HG03060 (cell line): Measurements from ENCODE around the gene RAD51D.
"Not testable (repeated sequence)": the region's sequence is repeated elsewhere in the genome, so short reads cannot be mapped to it uniquely, and the experiment has no call there.

ENCODE experiments used
- ATAC-seq: cut with Tn5 transposase; IDR thresholded peaks from one replicate; pipeline ENCODE4 v1.9.1; 2021; ENCODE audit warnings: low read depth, moderate number of reproducible peaks; ENCODE audit not compliant: unreplicated experiment

RAD51D gene

DNA sequence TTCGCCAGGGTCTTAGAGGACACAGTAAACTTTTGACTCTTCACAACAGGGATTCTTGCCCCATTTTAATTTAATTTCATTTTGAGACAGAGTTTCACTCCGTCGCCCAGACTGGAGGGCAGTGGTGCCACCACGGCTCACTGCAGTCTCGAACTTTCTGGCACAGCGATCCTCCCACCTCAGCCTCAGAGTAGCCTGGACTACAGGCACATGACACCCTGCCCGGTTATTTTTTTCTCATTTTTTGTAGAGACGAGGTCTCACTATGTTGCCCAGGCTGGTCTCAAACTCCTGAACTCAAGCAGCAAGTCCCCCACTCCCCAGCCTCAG lies 22.8 kb upstream of the RAD51D start:
- ATAC-seq, result no peak

DNA sequence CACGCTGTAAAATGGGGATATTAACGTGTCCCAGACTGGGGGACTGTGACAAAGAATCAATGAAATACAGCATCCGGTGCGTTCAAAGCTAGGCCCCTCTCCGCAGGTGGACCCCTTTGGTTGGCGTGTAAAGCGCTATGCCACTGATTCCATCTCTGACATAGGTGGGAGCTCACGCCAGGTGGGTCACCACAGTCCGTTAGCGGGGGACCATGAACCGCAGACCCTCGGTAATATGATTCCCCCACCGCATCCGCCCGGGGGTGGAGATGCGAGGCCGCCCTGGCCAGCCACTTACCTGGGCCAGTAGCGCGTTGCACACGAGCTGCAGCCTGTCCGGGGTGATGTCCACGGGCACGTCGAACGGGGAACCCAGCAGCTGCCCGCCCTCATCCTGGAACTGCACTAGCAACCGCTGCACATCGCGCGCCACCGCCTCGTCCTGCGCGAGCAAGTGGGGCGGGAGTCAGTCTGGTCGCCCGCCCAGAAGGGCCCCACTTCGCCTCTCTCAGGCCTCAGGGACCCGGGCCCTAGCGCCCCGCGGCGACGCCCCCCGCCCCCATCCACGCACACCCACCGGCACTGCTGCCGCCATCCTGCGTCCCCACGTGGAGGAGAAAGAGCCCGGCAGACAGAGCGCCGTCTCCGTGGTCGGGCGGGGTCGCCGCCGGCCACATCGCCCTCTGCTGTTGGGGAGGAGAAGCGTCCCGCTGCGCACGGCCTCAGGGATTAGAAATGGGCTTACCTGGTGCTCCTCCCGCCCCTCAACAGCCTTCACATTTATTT lies 22.2 kb upstream of the RAD51D start, which contains the start of gene NLE1:
Gene NLE1, minus strand, starts transcription at position 623 of the 786 bp plus-strand sequence. Its CDS starts 28 bp downstream, at position 595.
- no peak for ATAC-seq

GRCh38 chr17:35138218-35138617 lies 18.6 kb upstream of the RAD51D start:
- no peak for ATAC-seq

- no peak for ATAC-seq
These were observed 15.7 kb upstream of the RAD51D start for GRCh38 chr17:35135322-35135721.

GRCh38 chr17:35132816-35133550 lies 13.3 kb upstream of the RAD51D start:
- ATAC-seq, result no peak

DNA sequence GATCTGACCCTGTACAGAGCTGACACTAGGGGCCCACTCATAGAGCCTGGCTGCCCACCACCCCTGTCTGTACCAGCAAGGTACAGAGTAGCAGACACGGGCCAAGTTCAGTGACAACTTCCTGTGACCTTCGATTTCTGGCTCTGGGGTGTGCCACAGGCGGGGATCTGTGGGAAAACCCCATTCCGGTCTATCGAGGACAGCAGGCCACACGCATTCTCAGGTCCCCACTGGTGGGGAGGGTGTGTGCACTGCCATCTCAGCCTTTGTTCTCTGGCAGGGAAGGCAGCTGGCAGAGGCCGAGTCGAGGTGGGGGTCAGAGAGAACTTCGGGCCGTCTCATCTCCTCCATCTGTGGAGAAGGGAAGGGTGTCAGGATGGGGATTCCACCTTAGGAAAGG lies 12.4 kb upstream of the RAD51D start:
- ATAC-seq, result no peak

DNA sequence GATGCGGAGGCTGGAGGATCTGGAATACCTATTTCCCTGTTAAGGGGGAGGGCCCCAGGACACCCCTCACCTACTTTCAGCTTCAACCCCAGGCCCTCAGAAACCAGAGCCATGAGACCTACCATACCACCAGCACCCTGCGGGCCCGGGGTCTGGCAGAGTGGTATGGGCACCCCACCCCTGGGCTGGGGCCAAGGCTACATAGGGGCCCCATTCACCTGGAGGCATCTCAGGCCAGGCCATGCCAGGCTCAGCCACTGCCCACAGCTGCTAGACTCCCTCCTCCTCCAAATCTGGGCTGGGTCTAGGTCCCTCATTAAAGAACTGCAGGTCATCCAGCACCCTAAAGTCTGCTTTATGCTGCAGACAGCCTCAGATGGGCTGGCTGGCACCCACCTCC lies 10.7 kb upstream of the RAD51D start:
- no peak for ATAC-seq

DNA sequence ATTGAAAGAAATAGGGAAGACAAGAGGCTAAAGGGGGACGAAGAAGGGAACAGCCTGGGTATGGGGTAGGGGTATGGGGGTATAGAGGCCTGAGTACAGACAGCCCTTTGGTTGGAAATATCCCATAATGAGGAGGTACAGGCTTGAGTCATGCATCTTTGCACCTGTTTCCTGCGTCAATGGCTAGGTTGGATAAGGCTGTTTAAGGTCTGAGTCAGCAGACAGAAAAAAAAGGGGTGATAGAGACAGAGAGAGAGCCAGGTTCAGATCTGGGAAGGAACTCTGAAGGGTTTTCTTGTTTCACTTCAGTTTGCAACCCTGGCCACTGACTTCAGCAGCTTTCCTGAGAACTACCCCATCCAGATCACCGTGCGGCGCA lies 10.3 kb upstream of the RAD51D start:
- no peak for ATAC-seq

DNA sequence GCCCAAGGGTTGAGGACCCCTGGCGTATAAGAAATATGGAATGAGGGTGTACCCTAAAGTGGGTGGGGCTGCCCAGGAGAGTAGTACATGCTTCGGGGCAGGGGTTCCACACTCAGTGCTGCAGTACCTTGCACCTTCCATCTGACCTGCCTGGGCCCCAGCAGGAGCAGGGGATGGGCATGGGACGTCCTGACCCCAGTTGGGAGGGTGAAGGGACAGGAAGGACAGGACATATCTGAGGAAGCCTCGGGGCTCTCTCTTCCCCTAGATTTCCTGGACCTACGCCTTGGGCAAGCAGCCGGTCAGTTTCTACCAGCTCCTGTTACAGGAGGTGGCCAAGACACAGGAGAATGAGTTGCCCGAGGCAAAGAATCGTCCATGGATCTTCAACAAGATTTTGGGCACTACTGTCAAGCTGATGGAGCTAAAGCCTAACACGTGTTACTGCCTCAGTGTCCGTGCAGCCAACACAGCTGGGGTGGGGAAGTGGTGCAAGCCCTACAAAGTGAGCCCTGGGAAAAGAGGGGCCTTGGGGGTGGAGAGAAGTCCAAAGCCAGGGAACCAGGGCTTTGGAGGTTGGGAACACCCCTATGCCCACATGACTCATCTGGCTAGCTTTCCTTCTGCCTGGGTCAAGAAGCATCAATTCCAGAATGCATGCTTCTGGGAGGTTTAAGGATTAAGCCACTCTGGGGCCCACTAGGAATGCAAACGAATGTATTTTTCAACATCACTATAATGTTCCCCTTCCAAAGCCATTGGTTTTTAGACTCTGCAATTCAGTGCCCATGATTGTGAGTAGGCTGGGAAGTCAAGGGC lies 9.7 kb upstream of the RAD51D start:
- no peak for ATAC-seq

- no peak for ATAC-seq
These were observed 8.3 kb upstream of the RAD51D start for GRCh38 chr17:35127751-35128514.

DNA sequence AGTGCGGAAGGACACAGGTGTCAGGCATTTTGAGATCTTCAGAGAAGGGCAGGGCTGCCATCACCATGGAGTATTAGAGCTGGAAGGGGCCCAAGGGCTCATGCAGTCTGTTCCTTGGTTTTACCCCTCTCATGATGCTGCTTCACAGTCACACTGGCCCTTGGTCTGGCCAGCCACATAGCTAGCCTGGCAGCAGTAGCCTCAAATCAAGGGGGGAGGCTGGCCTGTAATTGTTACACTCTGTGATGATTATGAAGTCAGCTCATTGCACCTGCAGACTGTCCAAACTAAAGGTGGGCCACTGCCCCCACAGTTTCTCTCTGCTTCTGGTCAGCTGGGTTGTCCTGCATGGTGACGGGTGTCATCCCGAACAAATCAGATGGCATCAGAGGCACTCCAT lies 1.7 kb upstream of the RAD51D start, which contains the start of gene FNDC8:
Gene FNDC8, plus strand, starts transcription at position 301 of the 400 bp plus-strand sequence. Its CDS starts 79 bp downstream, at position 380.
- no peak for ATAC-seq

- ATAC-seq, result no peak
These were observed 1.7 kb downstream of the RAD51D start for GRCh38 chr17:35117984-35118383.

DNA sequence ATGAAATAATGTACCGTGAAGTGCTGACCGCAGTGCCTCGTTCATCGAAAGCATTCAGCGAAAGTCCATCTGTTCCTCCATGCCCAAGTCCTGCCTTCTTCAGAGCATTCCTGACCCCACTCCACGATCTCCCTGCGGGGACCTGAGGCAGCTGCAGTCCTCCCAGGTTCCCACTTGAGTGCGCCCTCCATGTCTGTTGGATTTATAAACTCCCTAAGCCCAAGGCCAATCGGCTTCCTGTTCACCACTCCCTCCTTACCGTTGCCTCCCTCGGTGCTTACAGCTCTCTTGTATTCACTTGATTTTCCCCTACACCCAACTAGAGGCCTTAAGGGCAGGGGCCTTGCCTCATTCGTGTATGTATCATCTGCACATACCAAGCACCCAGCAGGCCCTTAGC lies 2.8 kb downstream of the RAD51D start:
- ATAC-seq, result no peak

DNA sequence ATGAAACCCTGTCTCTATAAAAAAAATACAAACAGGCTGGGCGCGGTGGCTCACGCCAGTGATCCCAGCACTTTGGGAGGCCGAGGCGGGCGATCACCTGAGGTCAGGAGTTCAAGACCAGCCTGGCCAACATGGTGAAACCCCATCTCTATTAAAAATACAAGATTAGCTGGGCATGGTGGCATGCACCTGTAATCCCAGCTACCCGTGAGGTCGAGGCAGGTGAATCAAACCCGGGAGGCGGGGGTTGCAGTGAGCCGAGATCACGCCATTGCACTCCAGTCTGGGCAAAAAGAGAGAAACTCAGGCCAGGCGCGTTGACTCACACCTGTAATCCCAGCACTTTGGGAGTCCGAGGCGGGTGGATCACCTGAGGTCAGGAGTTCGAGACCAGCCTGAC lies 8.9 kb downstream of the RAD51D start:
- not testable (repeated sequence) for ATAC-seq

GRCh38 chr17:35104844-35105450 lies 14.7 kb downstream of the RAD51D start:
- no peak for ATAC-seq

DNA sequence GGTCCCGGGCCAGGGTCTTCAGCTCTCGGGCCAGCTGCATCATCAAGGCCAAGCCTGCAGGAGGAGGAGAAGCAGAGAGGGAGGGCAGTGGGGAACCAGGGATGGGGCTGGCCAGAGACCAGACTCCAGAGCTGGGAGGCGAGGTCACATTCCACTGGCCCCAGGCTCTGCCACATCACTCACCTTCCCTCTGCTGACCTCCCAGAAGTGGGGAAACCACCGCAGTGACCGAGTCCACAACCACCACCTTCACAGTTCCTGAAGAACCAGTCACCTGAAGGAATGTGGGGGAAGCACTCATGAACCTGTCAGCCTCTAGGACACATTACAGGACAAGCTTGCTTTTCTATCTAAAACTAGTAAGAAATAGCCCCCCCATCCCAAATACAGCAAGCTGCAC lies 16.4 kb downstream of the RAD51D start:
- no peak for ATAC-seq

GRCh38 chr17:35101725-35102124 lies 17.9 kb downstream of the RAD51D start:
- no peak for ATAC-seq

DNA sequence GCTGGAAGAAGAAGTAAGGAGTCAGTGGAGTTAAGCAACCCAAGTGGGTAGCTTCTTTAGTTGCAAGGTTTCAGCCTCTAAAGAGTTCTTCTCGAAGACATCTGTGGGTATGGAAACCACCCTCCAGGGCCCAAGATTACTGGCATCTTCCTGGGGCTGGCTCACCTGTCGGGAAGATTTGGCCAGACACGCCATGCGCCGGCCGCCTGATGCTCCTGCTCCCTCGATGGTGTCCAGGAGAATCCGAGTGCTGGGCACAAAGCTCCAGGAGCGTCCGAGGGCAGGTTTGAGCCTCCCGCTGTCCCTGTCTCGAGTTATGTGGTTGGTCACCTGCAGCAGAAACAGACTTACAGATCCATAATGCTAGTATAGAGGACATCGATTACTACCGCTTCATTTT lies 18.6 kb downstream of the RAD51D start:
- no peak for ATAC-seq

DNA sequence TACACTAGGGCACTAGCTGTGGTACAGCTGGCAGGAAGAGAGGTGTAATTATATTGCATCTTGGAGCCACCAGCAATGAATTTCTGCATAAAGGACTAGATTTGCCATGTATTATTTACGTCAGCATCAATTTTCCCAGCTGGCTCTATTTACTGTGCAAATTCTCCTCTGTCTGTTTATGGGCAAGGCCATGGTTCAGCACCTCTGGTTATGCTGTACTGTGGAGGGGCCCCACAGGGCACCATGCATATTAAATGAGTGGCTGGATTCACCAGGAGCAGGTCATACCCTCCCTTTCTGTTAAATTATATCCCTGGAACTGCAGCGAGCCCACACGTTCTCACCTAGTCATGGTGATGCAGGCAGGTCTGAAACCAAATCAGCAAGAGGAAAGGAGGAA lies 19.8 kb downstream of the RAD51D start:
- ATAC-seq, result no peak

- no peak for ATAC-seq
These were observed 21.9 kb downstream of the RAD51D start for GRCh38 chr17:35097776-35098175.
